Effector memory CD8-positive, alpha-beta T cell (primary cell): ENCODE measurements around the gene LCMT1.
"Not testable (repeated sequence)": the region's sequence is repeated elsewhere in the genome, so short reads cannot be mapped to it uniquely, and the experiment has no call there.

ENCODE experiments used
- ATAC-seq: fragments of 150-1000 bp; cut with Tn5 transposase; replicated peaks from 2 replicates; pipeline ENCODE4 v1.10.0; 2021; ENCODE audit warnings: mild to moderate bottlenecking, moderate library complexity
- DNase-seq, 3 experiments: peaks; one replicate each; pipeline ENCODE4 v3.0.0; 2021
- H3K27ac Mint-ChIP-seq, 2 donors: one replicate each; pipeline ENCODE4 v1.8.0; 2022; ENCODE audit warnings: mild to moderate bottlenecking in 2 of 2, mixed read lengths in 2 of 2, moderate library complexity in 2 of 2
- H3K27me3 Mint-ChIP-seq, 2 donors: one replicate each; pipeline ENCODE4 v1.8.0; 2022; ENCODE audit warnings: mixed read lengths in 2 of 2
- H3K36me3 Mint-ChIP-seq: one replicate; pipeline ENCODE4 v1.8.0; 2022; ENCODE audit warnings: mild to moderate bottlenecking, moderate library complexity, mixed read lengths; ENCODE audit not compliant: insufficient read depth
- H3K4me1 Mint-ChIP-seq, 2 donors: one replicate each; pipeline ENCODE4 v1.8.0; 2022; ENCODE audit warnings: low read depth in 2 of 2, mixed read lengths in 2 of 2
- H3K4me3 Mint-ChIP-seq, 2 donors: one replicate each; pipeline ENCODE4 v1.8.0; 2022; ENCODE audit warnings: mild to moderate bottlenecking in 2 of 2, mixed read lengths in 2 of 2, moderate library complexity in 2 of 2
- H3K9me3 Mint-ChIP-seq, 2 donors: one replicate each; pipeline ENCODE4 v1.8.0; 2022; ENCODE audit warnings: mixed read lengths in 2 of 2

The LCMT1 gene

DNA sequence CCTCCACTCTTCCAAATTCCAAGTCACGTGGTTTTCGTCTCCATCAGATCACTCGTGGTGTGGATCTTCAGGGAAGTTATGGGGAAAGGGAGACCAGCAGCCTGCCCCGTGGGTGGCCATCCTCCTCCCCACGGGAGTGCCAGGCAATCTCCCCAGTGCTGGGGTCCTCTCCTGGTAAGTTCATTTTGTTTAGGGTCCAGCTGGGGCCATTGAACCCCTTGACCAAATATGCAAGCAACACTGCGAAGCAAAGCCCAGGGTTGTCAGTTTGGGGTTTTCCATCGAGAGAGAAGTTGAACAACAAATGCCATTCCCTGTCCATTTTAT is 4.1 kb upstream of the LCMT1 start:
- Mint-ChIP-seq H3K27ac (peak overlapping the region; percentile 96 to 99), H3K9me3 (no peaks in the 10 kb centered on the region), H3K4me3 (peak overlapping the region; percentile 97 to 98), H3K4me1 (peaks cover 30 to 39% of the 10 kb centered on the region in 2 donors), H3K27me3 (no peaks in the 10 kb centered on the region), H3K36me3 (peaks cover 22% of the 10 kb centered on the region)
- ATAC-seq (no peak), DNase-seq (no peak)

DNA sequence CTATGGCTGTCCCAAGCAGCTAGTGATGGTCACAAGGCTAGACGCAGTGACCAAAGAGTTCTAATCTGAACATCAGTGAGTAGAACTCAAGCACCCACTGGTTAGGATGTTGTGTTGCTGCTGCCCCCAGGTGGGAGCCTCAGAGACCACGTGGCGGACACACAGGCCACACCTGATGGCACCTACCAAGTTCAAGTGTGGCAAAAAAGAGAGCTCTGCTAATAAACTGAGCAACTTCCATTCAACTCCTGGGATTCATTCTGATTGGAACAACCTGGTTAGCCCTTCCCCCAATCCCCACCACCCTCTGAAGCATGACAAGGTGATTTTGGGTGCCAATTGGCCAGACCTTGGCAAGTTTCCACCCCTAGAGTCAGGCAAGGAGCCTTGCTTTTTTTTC is 3.5 kb upstream of the LCMT1 start:
- H3K4me3 Mint-ChIP-seq: peak overlapping the region; percentile 97 to 98
- H3K36me3 Mint-ChIP-seq: peaks cover 22% of the 10 kb centered on the region
- DNase-seq (peak; percentile 21 to 23 (median 23)), ATAC-seq (no peak)
- H3K4me1 Mint-ChIP-seq: peaks cover 33 to 45% of the 10 kb centered on the region in 2 donors
- no peaks in the 10 kb centered on the region for H3K27me3 Mint-ChIP-seq
- no peaks in the 10 kb centered on the region for H3K9me3 Mint-ChIP-seq
- H3K27ac Mint-ChIP-seq: peak overlapping the region; percentile 96 to 99

DNA sequence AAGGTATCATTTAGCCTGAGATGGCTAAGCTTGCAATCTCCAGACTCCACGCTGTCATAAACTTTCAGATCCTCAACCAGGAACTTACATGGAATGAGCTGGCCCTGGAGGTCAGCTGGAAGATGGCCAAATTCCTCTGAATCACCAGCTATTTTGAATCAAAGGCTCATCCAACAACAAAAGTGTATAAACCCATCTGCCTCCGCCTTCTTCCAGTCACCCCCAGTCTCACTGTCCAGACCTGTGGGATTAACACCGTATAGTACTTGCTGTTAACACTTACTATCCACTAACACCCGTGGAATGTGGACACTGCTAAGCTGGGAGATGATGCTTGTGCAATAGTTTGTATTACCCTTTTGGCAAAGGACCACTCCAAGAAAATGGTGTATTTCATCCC is 1.9 kb upstream of the LCMT1 start:
- H3K36me3 Mint-ChIP-seq: peaks cover 22% of the 10 kb centered on the region
- ATAC-seq: no peak
- no peaks in the 10 kb centered on the region for H3K9me3 Mint-ChIP-seq
- H3K4me3 Mint-ChIP-seq: no peak overlapping the region
- DNase-seq: no peak
- no peaks in the 10 kb centered on the region for H3K27me3 Mint-ChIP-seq
- H3K27ac Mint-ChIP-seq: peak overlapping the region in 1 of 2 donors; percentile 79
- peaks cover 39 to 55% of the 10 kb centered on the region in 2 donors for H3K4me1 Mint-ChIP-seq

DNA sequence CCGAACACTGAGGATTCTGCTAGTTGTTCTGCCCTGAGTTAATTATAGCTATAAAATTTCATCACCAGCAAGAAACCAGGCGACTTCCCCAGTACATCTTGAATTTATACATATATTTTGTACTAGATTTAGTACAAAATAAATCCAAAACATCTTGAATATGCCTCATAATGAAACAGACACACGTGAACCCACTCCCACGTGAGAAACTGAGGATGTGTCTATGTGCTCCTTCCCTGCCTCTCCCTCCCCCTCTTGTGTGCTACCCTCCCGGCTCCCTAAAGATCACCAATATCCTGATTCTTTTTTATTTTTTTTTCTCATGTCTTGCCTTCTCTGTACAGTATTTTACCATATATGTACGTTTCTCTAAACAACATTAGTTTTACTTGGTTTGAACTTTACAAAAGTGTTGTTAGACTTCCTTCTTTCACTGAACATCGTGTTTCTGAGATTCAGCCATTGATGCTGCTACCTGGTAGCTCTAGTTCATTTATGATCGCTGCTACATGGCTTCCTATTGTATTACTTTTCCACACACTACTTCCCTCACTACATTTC is 1.1 kb upstream of the LCMT1 start:
- ATAC-seq (no peak), DNase-seq (no peak)
- Mint-ChIP-seq H3K27ac (peak overlapping the region; percentile 79 to 89), H3K4me1 (peaks cover 44 to 63% of the 10 kb centered on the region in 2 donors), H3K4me3 (peak overlapping the region; percentile 91 to 95), H3K9me3 (no peaks in the 10 kb centered on the region), H3K27me3 (no peaks in the 10 kb centered on the region), H3K36me3 (peaks cover 22% of the 10 kb centered on the region)

DNA sequence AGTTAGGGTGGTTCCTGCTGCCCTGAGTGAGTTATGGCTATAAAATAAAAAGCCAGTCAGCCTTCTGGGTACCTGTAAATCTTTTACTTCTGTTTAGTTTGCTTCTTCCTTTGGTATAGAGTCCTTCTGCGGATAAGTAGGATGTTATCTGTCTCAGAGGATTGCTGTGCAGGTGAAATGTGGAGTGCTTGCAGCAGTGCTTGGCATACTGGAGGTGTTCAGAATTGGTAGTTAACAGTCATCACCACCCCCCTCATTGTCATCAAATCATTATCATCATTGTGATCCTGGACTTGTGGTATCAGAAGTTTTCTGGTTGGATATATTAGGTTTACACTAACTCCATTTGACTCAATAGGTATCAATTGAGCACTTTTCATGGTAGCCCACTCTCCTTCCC is 2.6 kb downstream of the LCMT1 start:
- peak overlapping the region in 1 of 2 donors; percentile 4 for H3K4me3 Mint-ChIP-seq
- H3K36me3 Mint-ChIP-seq: peaks cover 17% of the 10 kb centered on the region
- no peaks in the 10 kb centered on the region for H3K9me3 Mint-ChIP-seq
- H3K4me1 Mint-ChIP-seq: peaks cover 38 to 54% of the 10 kb centered on the region in 2 donors
- DNase-seq (no peak), ATAC-seq (no peak)
- no peaks in the 10 kb centered on the region for H3K27me3 Mint-ChIP-seq
- H3K27ac Mint-ChIP-seq: no peak overlapping the region

DNA sequence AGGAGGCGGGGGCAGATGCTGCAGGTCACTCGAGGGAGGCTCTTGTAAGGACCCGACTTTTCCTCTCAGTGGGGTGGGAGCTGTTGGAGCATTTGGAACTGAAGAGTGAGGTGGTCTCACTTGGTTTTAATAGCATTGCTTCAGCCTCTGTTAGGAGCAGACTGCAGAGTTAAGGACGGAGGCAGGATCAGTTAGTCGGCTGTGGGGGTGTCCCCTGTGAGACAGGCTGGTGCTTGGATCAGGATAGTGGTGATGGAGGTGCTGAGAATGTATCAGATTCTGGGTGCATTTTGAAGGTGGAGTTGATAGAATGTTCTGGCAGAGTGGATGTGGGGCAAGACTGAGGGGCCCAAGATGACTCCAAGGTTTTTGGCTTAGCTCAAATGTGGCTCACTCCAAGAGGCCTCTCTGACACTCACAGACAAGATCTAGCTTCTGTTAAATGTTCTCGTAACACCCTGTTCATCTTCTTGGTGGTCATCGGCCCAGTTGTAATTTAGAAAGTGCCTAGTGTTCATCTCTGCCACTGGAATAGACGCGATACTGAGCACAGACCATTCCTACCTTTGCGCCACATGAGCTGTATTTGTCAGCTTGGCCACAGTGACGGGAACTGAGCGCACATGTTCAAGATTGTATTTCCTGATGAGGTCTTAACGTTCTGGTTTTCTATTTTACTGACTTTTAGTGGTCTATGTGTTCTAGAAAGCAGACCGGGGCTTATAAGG is 7.5 kb downstream of the LCMT1 start:
- H3K36me3 Mint-ChIP-seq: peaks cover 8% of the 10 kb centered on the region
- H3K27ac Mint-ChIP-seq: peak overlapping the region in 1 of 2 donors; percentile 18
- H3K4me1 Mint-ChIP-seq: peaks cover 29 to 31% of the 10 kb centered on the region in 2 donors

DNA sequence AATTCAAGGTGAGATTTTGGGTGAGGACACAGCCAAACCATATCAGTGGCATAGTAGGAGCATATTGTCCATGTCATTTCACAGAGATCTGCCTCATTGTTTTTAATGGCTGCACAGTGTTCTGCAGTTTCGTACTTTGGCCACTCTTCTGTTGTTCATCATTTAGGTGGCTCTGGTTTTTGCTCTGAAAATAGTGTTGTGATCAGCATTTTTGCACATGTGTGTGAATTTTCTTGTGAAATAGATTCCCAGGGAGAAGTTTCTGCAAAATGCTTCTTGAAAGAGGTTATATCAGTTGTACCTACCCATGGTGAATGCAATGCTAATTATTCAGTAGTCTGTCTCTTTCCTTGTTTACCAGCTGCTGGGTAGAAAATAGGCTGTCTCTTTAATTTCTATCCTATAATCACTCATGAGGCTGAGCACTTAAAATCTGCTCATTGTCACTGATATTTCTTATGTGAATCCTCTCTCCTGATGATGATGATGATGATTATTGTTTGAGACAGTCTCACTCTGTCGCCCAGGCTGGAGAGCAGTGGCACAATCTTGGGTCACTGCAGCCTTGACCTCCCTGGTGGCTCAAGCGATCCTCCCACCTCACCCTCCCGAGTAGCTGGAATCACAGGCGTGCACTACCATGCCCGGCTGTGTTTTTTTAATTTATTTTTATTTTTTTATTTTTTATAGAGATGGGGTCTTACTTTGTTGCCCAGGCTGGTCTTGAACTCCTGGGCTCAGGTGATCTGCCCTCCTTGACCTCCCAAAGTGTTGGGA is 10.5 kb downstream of the LCMT1 start:
- no peak for ATAC-seq

More for the DNA sequence above, 7.5 kb downstream of the LCMT1 start:
- H3K9me3 Mint-ChIP-seq: no peaks in the 10 kb centered on the region
- H3K27me3 Mint-ChIP-seq: no peaks in the 10 kb centered on the region
- ATAC-seq: no peak
- DNase-seq: no peak
- H3K4me3 Mint-ChIP-seq: no peak overlapping the region

DNA sequence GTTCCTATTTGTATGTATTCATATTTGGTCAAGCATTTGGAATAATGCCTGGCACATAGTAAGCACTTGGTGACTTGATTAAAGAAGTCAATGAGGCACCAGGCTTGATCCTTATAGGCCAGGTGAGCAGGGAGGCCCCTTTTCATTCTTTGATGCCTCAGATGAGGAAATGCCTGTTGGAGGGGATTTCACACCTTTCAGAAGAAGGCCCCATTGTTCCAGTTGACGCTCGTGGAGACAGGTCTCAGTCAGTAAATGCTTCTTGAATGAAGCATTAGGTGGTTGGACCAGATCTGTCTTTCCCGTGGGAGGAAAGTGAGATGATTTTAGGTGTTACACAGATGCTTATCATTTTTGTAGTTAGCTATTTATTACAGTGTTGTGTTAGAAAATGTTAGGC is 13.0 kb downstream of the LCMT1 start:
- Mint-ChIP-seq H3K27me3 (no peaks in the 10 kb centered on the region), H3K9me3 (no peaks in the 10 kb centered on the region), H3K36me3 (peaks cover 30% of the 10 kb centered on the region), H3K4me3 (no peak overlapping the region), H3K27ac (peak overlapping the region; percentile 62 to 82), H3K4me1 (peaks cover 23 to 29% of the 10 kb centered on the region in 2 donors)
- no peak for DNase-seq
- no peak for ATAC-seq

More for the DNA sequence above, 10.5 kb downstream of the LCMT1 start:
- Mint-ChIP-seq H3K36me3 (peaks cover 17% of the 10 kb centered on the region), H3K4me3 (no peak overlapping the region), H3K9me3 (no peaks in the 10 kb centered on the region), H3K27me3 (no peaks in the 10 kb centered on the region), H3K27ac (peak overlapping the region in 1 of 2 donors; percentile 74), H3K4me1 (peaks cover 30 to 34% of the 10 kb centered on the region in 2 donors)
- no peak for DNase-seq

DNA sequence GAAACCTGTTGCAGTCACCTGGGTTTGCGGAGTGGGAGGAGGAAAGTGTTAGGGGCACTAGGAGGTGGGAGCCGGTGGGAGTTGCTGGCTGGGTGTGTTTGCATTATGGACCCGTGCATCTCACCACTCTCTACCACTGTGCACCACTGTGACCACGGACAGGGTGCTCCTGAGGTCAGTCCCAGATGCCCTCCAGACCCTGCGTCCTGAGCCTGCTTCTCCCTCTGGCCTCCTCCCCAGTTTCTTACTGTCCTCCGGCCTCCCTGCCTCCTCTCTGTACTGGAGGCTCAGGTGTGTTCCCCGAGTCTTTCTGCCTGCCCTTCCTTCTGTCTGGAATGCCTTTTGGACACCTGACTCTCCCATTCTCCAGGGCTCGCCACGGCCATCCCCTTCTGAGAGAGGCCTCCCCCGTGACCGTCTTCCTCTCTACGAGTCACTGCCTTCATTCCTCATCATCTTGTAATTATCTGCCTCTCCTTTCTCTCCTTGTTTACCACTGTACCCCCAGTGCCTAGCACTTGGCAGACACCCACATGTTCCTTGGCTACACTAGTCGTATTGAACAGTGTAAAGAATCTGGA is 14.6 kb downstream of the LCMT1 start:
- H3K4me1 Mint-ChIP-seq: peaks cover 23 to 29% of the 10 kb centered on the region in 2 donors
- not testable (repeated sequence) for ATAC-seq, H3K27me3 Mint-ChIP-seq, H3K9me3 Mint-ChIP-seq, H3K4me3 Mint-ChIP-seq, DNase-seq
- H3K36me3 Mint-ChIP-seq: peaks cover 41% of the 10 kb centered on the region
- H3K27ac Mint-ChIP-seq: peak overlapping the region in 1 of 2 donors; percentile 22

DNA sequence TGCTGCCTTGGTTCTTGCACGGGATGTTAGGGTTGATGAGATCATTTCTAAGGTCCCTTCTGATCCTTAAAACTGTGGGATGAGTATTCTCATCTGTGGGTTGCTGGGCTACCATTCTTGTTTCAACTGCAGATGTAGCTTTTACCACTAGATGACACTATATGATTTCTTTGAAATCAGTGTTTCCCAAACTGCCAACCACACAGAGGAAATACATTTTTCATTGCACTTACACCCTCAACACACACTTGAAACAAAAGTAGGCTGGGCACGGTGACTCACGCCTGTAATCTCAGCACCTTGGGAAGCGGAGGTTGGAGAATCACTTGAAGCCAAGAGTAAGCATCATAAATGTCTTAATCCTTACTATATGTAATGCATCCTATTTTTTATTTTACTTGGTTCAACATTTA is 15.3 kb downstream of the LCMT1 start:
- H3K36me3 Mint-ChIP-seq: peaks cover 45% of the 10 kb centered on the region
- ATAC-seq: peak; percentile 67
- no peak for DNase-seq
- peak overlapping the region in 1 of 2 donors; percentile 22 for H3K27ac Mint-ChIP-seq
- H3K27me3 Mint-ChIP-seq: no peaks in the 10 kb centered on the region
- peaks cover 18 to 25% of the 10 kb centered on the region in 2 donors for H3K4me1 Mint-ChIP-seq
- H3K4me3 Mint-ChIP-seq: no peak overlapping the region
- no peaks in the 10 kb centered on the region for H3K9me3 Mint-ChIP-seq

DNA sequence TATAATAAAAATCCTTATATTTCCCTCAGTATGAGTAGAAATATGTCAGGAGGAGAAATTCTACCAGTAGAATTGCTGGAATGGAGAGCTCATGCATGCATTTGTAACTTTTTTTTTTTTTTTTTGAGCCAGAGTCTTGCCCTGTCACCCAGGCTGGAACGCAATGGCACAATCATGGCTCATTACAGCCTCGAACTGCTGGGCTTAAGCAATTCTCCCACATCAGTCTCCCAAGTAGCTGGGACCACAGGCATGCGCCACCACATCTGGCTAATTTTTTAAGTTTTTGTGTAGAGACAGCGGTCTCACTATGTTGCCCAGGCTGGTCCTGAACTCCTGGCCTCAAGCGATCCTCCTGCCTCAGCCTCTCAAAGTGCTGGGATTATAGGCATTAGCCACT is 21.2 kb downstream of the LCMT1 start:
- peaks cover 75% of the 10 kb centered on the region for H3K36me3 Mint-ChIP-seq
- not testable (repeated sequence) for H3K27me3 Mint-ChIP-seq, DNase-seq, H3K4me1 Mint-ChIP-seq, H3K27ac Mint-ChIP-seq, H3K4me3 Mint-ChIP-seq, H3K9me3 Mint-ChIP-seq, ATAC-seq

DNA sequence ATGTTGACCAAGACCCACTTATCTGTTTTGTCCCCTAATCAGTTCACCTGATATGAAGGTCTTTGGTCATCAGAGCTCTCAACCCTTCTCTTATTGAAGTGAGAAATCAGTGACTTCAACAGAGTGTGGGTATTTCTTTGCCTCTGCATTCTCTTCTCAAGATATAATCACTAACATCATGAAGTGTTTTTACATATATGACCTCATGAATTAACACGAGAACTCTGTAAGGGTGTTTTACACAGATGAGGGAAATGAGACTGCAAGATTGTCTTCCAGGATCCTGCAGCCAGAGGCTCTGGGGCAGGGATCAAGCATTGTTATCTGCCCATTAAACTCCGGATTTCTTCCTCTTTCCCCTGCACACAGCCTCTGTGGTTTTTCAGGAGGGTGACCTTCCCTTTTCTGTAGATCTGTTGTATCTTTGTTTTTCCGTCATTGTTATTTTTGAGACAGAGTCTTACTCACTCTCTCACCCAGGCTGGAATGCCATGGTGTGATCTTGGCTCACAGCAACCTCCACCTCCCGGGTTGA is 22.7 kb downstream of the LCMT1 start:
- H3K9me3 Mint-ChIP-seq: no peaks in the 10 kb centered on the region
- no peaks in the 10 kb centered on the region for H3K4me1 Mint-ChIP-seq
- H3K4me3 Mint-ChIP-seq: no peak overlapping the region
- ATAC-seq (no peak), DNase-seq (no peak)
- peaks cover 69% of the 10 kb centered on the region for H3K36me3 Mint-ChIP-seq
- H3K27me3 Mint-ChIP-seq: no peaks in the 10 kb centered on the region
- H3K27ac Mint-ChIP-seq: no peak overlapping the region

DNA sequence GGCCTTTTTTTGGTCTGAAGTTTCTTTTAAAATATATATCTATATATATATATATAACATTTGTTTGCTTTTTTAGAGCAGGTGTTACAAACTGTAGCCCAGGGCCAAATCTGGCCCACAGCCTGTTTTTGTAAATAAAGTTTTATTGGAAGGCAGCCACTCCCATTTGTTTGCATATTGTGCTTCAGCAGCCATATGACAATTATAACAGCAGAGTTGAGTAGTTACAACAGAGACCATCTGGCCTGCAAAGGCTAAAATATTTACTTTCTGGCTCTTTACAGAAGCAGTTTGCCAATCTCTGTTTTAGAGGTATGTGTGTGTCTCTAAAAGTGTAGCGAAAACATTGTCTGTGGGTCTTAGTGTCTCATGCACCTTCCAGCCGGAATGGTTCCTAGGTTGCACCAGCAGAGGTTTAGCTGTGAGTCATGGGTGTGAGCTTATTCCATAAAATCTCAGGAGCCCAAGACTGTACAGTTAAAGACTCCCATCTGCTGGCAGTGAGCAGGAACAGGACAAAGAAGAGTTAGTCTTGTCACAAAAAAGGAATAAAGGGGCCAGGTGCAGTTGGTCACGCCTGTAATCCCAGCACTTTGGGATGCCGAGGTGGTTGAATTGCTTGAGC is 23.8 kb downstream of the LCMT1 start:
- Mint-ChIP-seq H3K27me3 (no peaks in the 10 kb centered on the region), H3K27ac (no peak overlapping the region), H3K4me1 (no peaks in the 10 kb centered on the region), H3K4me3 (no peak overlapping the region), H3K9me3 (no peaks in the 10 kb centered on the region), H3K36me3 (peaks cover 68% of the 10 kb centered on the region)
- no peak for DNase-seq
- ATAC-seq: no peak
